ENCODE measurements around the gene PHACTR3. TPM values are rescaled to one million over a fixed set of nuclear protein-coding genes. Genes with fewer than 3 reads are reported as not detected.

PHACTR3 gene
- total RNA-seq, 1 donor from 2014 or later: 1.0 TPM

- peaks cover 0 to 2% (median 0%) of the 10 kb centered on the region in 3 donors for H3K9me3 ChIP-seq (ENCODE audit: control insufficient read depth in 3 of 3, low read length in 3 of 3)
- no peaks in the 10 kb centered on the region for H3K4me1 ChIP-seq (ENCODE audit: control insufficient read depth in 3 of 3, insufficient read depth in 3 of 3, low read length in 3 of 3)
- H3K4me3 ChIP-seq (ENCODE audit: low read length in 3 of 3): no peak overlapping the region
- no peaks in the 10 kb centered on the region for H3K36me3 ChIP-seq (ENCODE audit: control insufficient read depth in 3 of 3, insufficient read depth in 3 of 3, low read length in 3 of 3)
- no peak overlapping the region for H3K9ac ChIP-seq (ENCODE audit: low read depth in 1 of 3, low read length in 3 of 3)
- H3K27ac ChIP-seq (ENCODE audit: low read depth, low read length): no peak overlapping the region
- H3K27me3 ChIP-seq (ENCODE audit: control insufficient read depth in 3 of 3, insufficient read depth in 3 of 3, low read length in 3 of 3): peaks cover 10 to 38% (median 12%) of the 10 kb centered on the region in 3 donors
These were observed 23.8 kb downstream of the PHACTR3 start for GRCh38 chr20:59628171-59628570.

DNA sequence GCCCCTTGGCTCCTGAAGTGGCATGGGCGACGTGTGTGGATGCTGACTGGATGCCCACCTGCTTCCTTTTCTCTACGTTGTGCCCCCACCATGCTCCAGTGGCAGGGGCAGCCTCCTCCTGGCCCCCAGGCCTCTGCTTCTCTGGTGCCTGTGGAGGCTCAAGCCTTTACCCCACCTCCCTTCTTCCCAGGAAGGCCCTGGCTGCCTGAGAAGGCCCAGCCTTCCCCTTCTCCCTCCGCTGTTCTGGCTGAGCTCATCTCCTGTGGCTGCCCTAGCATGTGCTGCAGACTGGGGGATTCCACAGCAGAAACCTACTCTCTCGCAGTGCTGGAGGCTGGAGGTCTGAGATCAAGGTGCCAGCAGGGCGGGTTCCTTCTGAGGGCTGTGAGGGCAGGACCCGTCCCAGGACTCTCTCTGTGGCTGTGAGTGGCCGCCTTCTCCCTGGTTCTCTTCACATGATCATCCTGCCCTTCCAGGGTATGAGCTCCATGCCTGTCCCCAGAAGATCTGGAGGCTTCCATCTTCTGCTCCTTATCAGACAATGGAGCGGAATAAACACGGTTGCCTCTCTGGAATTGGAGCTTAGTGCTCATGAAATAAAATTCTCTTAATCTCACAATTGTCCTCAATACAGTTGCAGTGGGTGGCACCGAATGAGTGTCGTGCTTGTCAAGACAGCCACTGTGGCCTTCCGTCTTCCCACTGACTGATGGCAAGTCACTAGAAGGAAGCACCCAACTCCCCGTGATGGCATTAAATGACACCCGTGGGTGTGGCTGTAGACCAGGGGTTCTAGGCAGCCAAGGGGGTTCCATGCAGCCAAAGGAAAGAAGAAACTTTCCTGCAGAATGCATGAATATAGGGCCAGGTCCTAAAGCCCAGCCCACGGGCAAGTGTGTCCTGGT is 25.1 kb downstream of the PHACTR3 start:
- H3K4me3 ChIP-seq (ENCODE audit: low read length in 3 of 3): no peak overlapping the region
- H3K36me3 ChIP-seq (ENCODE audit: control insufficient read depth in 3 of 3, insufficient read depth in 3 of 3, low read length in 3 of 3): no peaks in the 10 kb centered on the region
- H3K27ac ChIP-seq (ENCODE audit: low read depth, low read length): no peak overlapping the region
- peaks cover 6 to 32% (median 10%) of the 10 kb centered on the region in 3 donors for H3K27me3 ChIP-seq (ENCODE audit: control insufficient read depth in 3 of 3, insufficient read depth in 3 of 3, low read length in 3 of 3)
- no peaks in the 10 kb centered on the region for H3K4me1 ChIP-seq (ENCODE audit: control insufficient read depth in 3 of 3, insufficient read depth in 3 of 3, low read length in 3 of 3)
- peaks cover 0 to 2% (median 0%) of the 10 kb centered on the region in 3 donors for H3K9me3 ChIP-seq (ENCODE audit: control insufficient read depth in 3 of 3, low read length in 3 of 3)
- no peak overlapping the region for H3K9ac ChIP-seq (ENCODE audit: low read depth in 1 of 3, low read length in 3 of 3)

- H3K4me1 ChIP-seq (ENCODE audit: control insufficient read depth in 3 of 3, insufficient read depth in 3 of 3, low read length in 3 of 3): no peaks in the 10 kb centered on the region
- no peak overlapping the region for H3K27ac ChIP-seq (ENCODE audit: low read depth, low read length)
- H3K36me3 ChIP-seq (ENCODE audit: control insufficient read depth in 3 of 3, insufficient read depth in 3 of 3, low read length in 3 of 3): no peaks in the 10 kb centered on the region
- H3K27me3 ChIP-seq (ENCODE audit: control insufficient read depth in 3 of 3, insufficient read depth in 3 of 3, low read length in 3 of 3): peaks cover 6 to 31% (median 10%) of the 10 kb centered on the region in 3 donors
- no peak overlapping the region for H3K9ac ChIP-seq (ENCODE audit: low read depth in 1 of 3, low read length in 3 of 3)
- H3K9me3 ChIP-seq (ENCODE audit: control insufficient read depth in 3 of 3, low read length in 3 of 3): peaks cover 0 to 2% (median 0%) of the 10 kb centered on the region in 3 donors
- no peak overlapping the region for H3K4me3 ChIP-seq (ENCODE audit: low read length in 3 of 3)
These were observed 26.2 kb downstream of the PHACTR3 start for GRCh38 chr20:59630526-59630925.

DNA sequence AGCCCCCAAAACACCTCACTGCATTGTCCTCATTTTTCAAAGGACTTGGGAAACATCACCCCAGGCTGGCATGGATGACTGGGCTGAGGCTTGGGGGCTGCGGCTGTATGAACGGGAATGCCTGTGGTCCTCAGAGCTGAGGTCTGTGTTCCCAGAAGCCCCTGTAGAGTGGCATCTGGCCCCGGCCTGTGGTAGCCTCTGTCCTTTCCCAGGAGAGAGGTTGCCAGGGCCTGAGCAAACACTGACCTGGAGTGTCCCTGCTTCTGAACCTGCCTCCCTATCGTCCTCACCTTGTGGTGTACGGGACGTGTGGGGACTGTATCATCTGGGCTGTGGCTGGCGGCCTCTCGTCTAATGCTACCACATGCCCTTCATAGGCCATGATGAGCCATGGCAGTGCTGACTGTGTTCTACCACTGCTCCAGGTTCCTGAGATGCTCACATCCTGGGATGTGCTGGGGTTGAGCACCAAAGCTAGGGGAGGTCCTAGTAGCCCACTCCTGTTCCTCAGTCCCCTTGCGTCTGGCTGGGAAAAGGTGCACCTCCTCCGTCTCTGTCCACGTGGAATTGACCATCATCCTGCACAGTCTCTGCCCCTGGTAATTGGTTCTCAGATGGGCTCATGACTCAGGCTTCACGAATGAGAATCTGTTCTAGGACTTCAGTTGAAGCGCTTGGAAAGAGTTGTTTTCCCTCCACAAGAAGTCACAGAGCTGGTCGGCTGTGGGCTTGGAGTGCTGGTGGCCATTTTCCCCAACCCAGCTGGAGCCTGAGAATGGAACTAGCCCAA is 27.6 kb downstream of the PHACTR3 start:
- Histone ChIP-seq H3K9me3 (ENCODE audit: control insufficient read depth in 3 of 3, low read length in 3 of 3) (peaks cover 0 to 2% (median 0%) of the 10 kb centered on the region in 3 donors), H3K9ac (ENCODE audit: low read depth in 1 of 3, low read length in 3 of 3) (no peak overlapping the region), H3K36me3 (ENCODE audit: control insufficient read depth in 3 of 3, insufficient read depth in 3 of 3, low read length in 3 of 3) (no peaks in the 10 kb centered on the region), H3K27me3 (ENCODE audit: control insufficient read depth in 3 of 3, insufficient read depth in 3 of 3, low read length in 3 of 3) (peaks cover 4 to 24% (median 4%) of the 10 kb centered on the region in 3 donors), H3K4me3 (ENCODE audit: low read length in 3 of 3) (no peak overlapping the region), H3K27ac (ENCODE audit: low read depth, low read length) (no peak overlapping the region), H3K4me1 (ENCODE audit: control insufficient read depth in 3 of 3, insufficient read depth in 3 of 3, low read length in 3 of 3) (no peaks in the 10 kb centered on the region)

DNA sequence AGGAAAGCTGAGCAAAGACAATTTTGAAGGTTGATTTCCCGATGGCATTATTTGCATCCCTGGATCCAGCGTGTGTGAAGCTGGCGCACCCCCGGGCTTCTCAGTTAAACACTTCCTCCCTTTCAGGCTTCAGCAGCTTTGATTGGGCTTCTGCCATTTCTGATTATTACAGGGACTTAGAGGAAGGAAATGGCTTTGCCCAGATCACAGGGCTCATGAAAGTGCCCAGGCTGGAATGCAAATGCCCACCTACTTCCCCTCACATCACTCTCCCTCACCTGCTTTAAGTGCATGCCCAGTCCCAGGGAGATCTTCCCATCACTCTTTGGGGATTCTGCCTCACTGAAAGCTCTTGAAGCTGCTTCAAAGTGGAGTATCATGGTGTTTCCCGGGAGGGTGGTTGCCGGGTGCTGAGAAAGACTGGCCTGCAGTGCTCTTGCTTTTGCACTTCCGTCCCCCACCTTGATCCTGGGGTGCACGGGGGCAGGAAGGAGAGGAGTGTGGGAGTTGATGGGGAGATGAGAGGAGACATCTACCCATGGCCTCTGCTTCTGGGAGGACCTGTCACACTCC is 28.3 kb downstream of the PHACTR3 start:
- H3K9me3 ChIP-seq (ENCODE audit: control insufficient read depth in 3 of 3, low read length in 3 of 3): no peaks in the 10 kb centered on the region

GRCh38 chr20:59633656-59634251 is 29.4 kb downstream of the PHACTR3 start:
- no peaks in the 10 kb centered on the region for H3K9me3 ChIP-seq (ENCODE audit: control insufficient read depth in 3 of 3, low read length in 3 of 3)
- H3K27me3 ChIP-seq (ENCODE audit: control insufficient read depth in 3 of 3, insufficient read depth in 3 of 3, low read length in 3 of 3): peaks cover 0 to 14% (median 8%) of the 10 kb centered on the region in 3 donors
- H3K9ac ChIP-seq (ENCODE audit: low read depth in 1 of 3, low read length in 3 of 3): no peak overlapping the region
- no peak overlapping the region for H3K4me3 ChIP-seq (ENCODE audit: low read length in 3 of 3)
- H3K4me1 ChIP-seq (ENCODE audit: control insufficient read depth in 3 of 3, insufficient read depth in 3 of 3, low read length in 3 of 3): no peaks in the 10 kb centered on the region
- H3K27ac ChIP-seq (ENCODE audit: low read depth, low read length): no peak overlapping the region
- H3K36me3 ChIP-seq (ENCODE audit: control insufficient read depth in 3 of 3, insufficient read depth in 3 of 3, low read length in 3 of 3): no peaks in the 10 kb centered on the region

More for the DNA sequence above, 28.3 kb downstream of the PHACTR3 start:
- H3K4me1 ChIP-seq (ENCODE audit: control insufficient read depth in 3 of 3, insufficient read depth in 3 of 3, low read length in 3 of 3): no peaks in the 10 kb centered on the region
- H3K36me3 ChIP-seq (ENCODE audit: control insufficient read depth in 3 of 3, insufficient read depth in 3 of 3, low read length in 3 of 3): no peaks in the 10 kb centered on the region
- peaks cover 4 to 21% (median 8%) of the 10 kb centered on the region in 3 donors for H3K27me3 ChIP-seq (ENCODE audit: control insufficient read depth in 3 of 3, insufficient read depth in 3 of 3, low read length in 3 of 3)
- H3K4me3 ChIP-seq (ENCODE audit: low read length in 3 of 3): no peak overlapping the region
- H3K27ac ChIP-seq (ENCODE audit: low read depth, low read length): no peak overlapping the region
- H3K9ac ChIP-seq (ENCODE audit: low read depth in 1 of 3, low read length in 3 of 3): no peak overlapping the region

GRCh38 chr20:59634435-59635005 is 30.2 kb downstream of the PHACTR3 start:
- Histone ChIP-seq H3K9ac (ENCODE audit: low read depth in 1 of 3, low read length in 3 of 3) (no peak overlapping the region), H3K27ac (ENCODE audit: low read depth, low read length) (no peak overlapping the region)

GRCh38 chr20:59636766-59637370 is 32.5 kb downstream of the PHACTR3 start:
- H3K36me3 ChIP-seq (ENCODE audit: control insufficient read depth in 3 of 3, insufficient read depth in 3 of 3, low read length in 3 of 3): no peaks in the 10 kb centered on the region
- H3K9ac ChIP-seq (ENCODE audit: low read depth in 1 of 3, low read length in 3 of 3): no peak overlapping the region
- H3K4me1 ChIP-seq (ENCODE audit: control insufficient read depth in 3 of 3, insufficient read depth in 3 of 3, low read length in 3 of 3): no peaks in the 10 kb centered on the region
- no peaks in the 10 kb centered on the region for H3K9me3 ChIP-seq (ENCODE audit: control insufficient read depth in 3 of 3, low read length in 3 of 3)
- H3K27me3 ChIP-seq (ENCODE audit: control insufficient read depth in 3 of 3, insufficient read depth in 3 of 3, low read length in 3 of 3): peaks cover 0 to 8% (median 5%) of the 10 kb centered on the region in 3 donors
- H3K4me3 ChIP-seq (ENCODE audit: low read length in 3 of 3): no peak overlapping the region
- no peak overlapping the region for H3K27ac ChIP-seq (ENCODE audit: low read depth, low read length)

More at GRCh38 chr20:59634435-59635005, 30.2 kb downstream of the PHACTR3 start:
- Histone ChIP-seq H3K9me3 (ENCODE audit: control insufficient read depth in 3 of 3, low read length in 3 of 3) (no peaks in the 10 kb centered on the region), H3K27me3 (ENCODE audit: control insufficient read depth in 3 of 3, insufficient read depth in 3 of 3, low read length in 3 of 3) (peaks cover 0 to 12% (median 8%) of the 10 kb centered on the region in 3 donors), H3K4me1 (ENCODE audit: control insufficient read depth in 3 of 3, insufficient read depth in 3 of 3, low read length in 3 of 3) (no peaks in the 10 kb centered on the region), H3K36me3 (ENCODE audit: control insufficient read depth in 3 of 3, insufficient read depth in 3 of 3, low read length in 3 of 3) (no peaks in the 10 kb centered on the region), H3K4me3 (ENCODE audit: low read length in 3 of 3) (no peak overlapping the region)

DNA sequence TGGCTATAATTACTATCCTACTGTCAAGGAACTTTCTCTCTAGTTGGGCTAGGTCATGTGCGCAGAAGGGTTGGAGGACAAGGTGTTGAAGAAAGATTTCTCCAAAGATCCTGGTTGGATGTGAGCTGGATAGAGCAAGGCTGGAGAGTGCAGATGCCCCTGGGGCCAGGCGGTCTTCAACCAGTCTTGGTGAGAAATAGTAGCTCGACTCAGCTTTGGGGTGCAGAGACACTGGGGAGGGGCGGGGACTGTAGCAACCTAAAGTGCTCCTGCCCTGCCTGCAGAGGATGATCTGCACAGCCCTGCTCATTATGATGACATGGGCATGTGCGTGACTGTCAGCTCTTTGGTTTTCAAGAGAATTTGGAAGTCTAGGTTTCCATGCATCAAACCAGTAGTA is 35.9 kb downstream of the PHACTR3 start:
- H3K36me3 ChIP-seq (ENCODE audit: control insufficient read depth in 3 of 3, insufficient read depth in 3 of 3, low read length in 3 of 3): no peaks in the 10 kb centered on the region
- no peak overlapping the region for H3K9ac ChIP-seq (ENCODE audit: low read depth in 1 of 3, low read length in 3 of 3)
- H3K27me3 ChIP-seq (ENCODE audit: control insufficient read depth in 3 of 3, insufficient read depth in 3 of 3, low read length in 3 of 3): peaks cover 0 to 15% (median 5%) of the 10 kb centered on the region in 3 donors
- no peak overlapping the region for H3K27ac ChIP-seq (ENCODE audit: low read depth, low read length)
- H3K4me1 ChIP-seq (ENCODE audit: control insufficient read depth in 3 of 3, insufficient read depth in 3 of 3, low read length in 3 of 3): no peaks in the 10 kb centered on the region
- no peak overlapping the region for H3K4me3 ChIP-seq (ENCODE audit: low read length in 3 of 3)
- no peaks in the 10 kb centered on the region for H3K9me3 ChIP-seq (ENCODE audit: control insufficient read depth in 3 of 3, low read length in 3 of 3)
